IPS-18c (cell line): ENCODE measurements around the gene PSMB11.
A peak's percentile ranks its signal among the peaks of the same experiment; 100 is the strongest.

ENCODE experiments used
- H3K4me3 ChIP-seq: 2 replicates; pipeline ENCODE4 v1.7.0; 2013; ENCODE audit warnings: low read depth, mild to moderate bottlenecking, low read length, moderate library complexity; ENCODE audit not compliant: insufficient read depth
- H3K9me3 ChIP-seq: one replicate; pipeline ENCODE4 v1.6.1; 2013; ENCODE audit warnings: mild to moderate bottlenecking, low read length, moderate library complexity; ENCODE audit not compliant: control insufficient read depth, insufficient read depth

The PSMB11 gene

GRCh38 chr14:23067847-23068788 is 26.1 kb downstream of the PSMB11 start:
- Histone ChIP-seq H3K4me3 (no peak overlapping the region), H3K9me3 (no peaks in the 10 kb centered on the region)

GRCh38 chr14:23068789-23069412 is 26.9 kb downstream of the PSMB11 start:
- Histone ChIP-seq H3K4me3 (no peak overlapping the region), H3K9me3 (no peaks in the 10 kb centered on the region)

GRCh38 chr14:23069413-23069806 is 27.4 kb downstream of the PSMB11 start:
- H3K9me3 ChIP-seq = no peaks in the 10 kb centered on the region
- no peak overlapping the region for H3K4me3 ChIP-seq

- H3K9me3 ChIP-seq = no peaks in the 10 kb centered on the region
- H3K4me3 ChIP-seq = peak overlapping the region; percentile 60
Observed at GRCh38 chr14:23070262-23071129, 28.5 kb downstream of the PSMB11 start.

GRCh38 chr14:23071244-23071920 is 29.4 kb downstream of the PSMB11 start:
- Histone ChIP-seq H3K9me3 (no peaks in the 10 kb centered on the region), H3K4me3 (peak overlapping the region; percentile 60)

- H3K4me3 ChIP-seq = peak overlapping the region; percentile 17
- no peaks in the 10 kb centered on the region for H3K9me3 ChIP-seq
Observed at GRCh38 chr14:23071921-23072539, 30.0 kb downstream of the PSMB11 start.

- Histone ChIP-seq H3K4me3 (no peak overlapping the region), H3K9me3 (no peaks in the 10 kb centered on the region)
Observed at GRCh38 chr14:23074906-23075305, 32.9 kb downstream of the PSMB11 start.

GRCh38 chr14:23076785-23077408 is 34.9 kb downstream of the PSMB11 start:
- no peak overlapping the region for H3K4me3 ChIP-seq
- H3K9me3 ChIP-seq = no peaks in the 10 kb centered on the region

GRCh38 chr14:23077962-23078361 is 36.0 kb downstream of the PSMB11 start:
- Histone ChIP-seq H3K9me3 (no peaks in the 10 kb centered on the region), H3K4me3 (no peak overlapping the region)

- no peaks in the 10 kb centered on the region for H3K9me3 ChIP-seq
- H3K4me3 ChIP-seq = no peak overlapping the region
Observed at GRCh38 chr14:23078692-23079116, 36.7 kb downstream of the PSMB11 start.

- H3K4me3 ChIP-seq = no peak overlapping the region
Observed at GRCh38 chr14:23079716-23080115, 37.7 kb downstream of the PSMB11 start.

GRCh38 chr14:23080474-23080873 is 38.5 kb downstream of the PSMB11 start:
- H3K4me3 ChIP-seq = no peak overlapping the region
- no peaks in the 10 kb centered on the region for H3K9me3 ChIP-seq

More at GRCh38 chr14:23079716-23080115, 37.7 kb downstream of the PSMB11 start:
- H3K9me3 ChIP-seq = no peaks in the 10 kb centered on the region

GRCh38 chr14:23085458-23085857 is 43.4 kb downstream of the PSMB11 start:
- Histone ChIP-seq H3K4me3 (no peak overlapping the region), H3K9me3 (no peaks in the 10 kb centered on the region)

- Histone ChIP-seq H3K4me3 (no peak overlapping the region), H3K9me3 (no peaks in the 10 kb centered on the region)
Observed at GRCh38 chr14:23086565-23086964, 44.6 kb downstream of the PSMB11 start.

GRCh38 chr14:23089498-23090253 is 47.7 kb downstream of the PSMB11 start:
- H3K4me3 ChIP-seq = no peak overlapping the region
- no peaks in the 10 kb centered on the region for H3K9me3 ChIP-seq

- H3K4me3 ChIP-seq = no peak overlapping the region
- H3K9me3 ChIP-seq = no peaks in the 10 kb centered on the region
Observed at GRCh38 chr14:23090254-23090636, 48.2 kb downstream of the PSMB11 start.
